ENCODE results near the gene RAD51.

The RAD51 gene

GRCh38 chr15:40755812-40756208 lies 60.8 kb downstream of the RAD51 start:
- TF ChIP-seq MYC (IDR thresholded peaks at IDR 0.05; ENCODE audit: low read depth, low read length): no peak
- no peak for TF ChIP-seq CTCF (IDR thresholded peaks at IDR 0.05; ENCODE audit: low read depth, low read length)
- TF ChIP-seq MAX (IDR thresholded peaks at IDR 0.05; ENCODE audit: low read depth, low read length): no peak
- TF ChIP-seq POLR2A (IDR thresholded peaks at IDR 0.05; ENCODE audit: extremely low read depth, insufficient read length): no peak

GRCh38 chr15:40756938-40757337 lies 62.0 kb downstream of the RAD51 start:
- no peak for TF ChIP-seq CTCF (IDR thresholded peaks at IDR 0.05; ENCODE audit: low read depth, low read length)
- no peak for TF ChIP-seq POLR2A (IDR thresholded peaks at IDR 0.05; ENCODE audit: extremely low read depth, insufficient read length)
- peak; percentile 86 for TF ChIP-seq MAX (IDR thresholded peaks at IDR 0.05; ENCODE audit: low read depth, low read length)
- TF ChIP-seq MYC (IDR thresholded peaks at IDR 0.05; ENCODE audit: low read depth, low read length): peak; percentile 77
- H3K4me3 ChIP-seq (ENCODE audit: low read depth, low read length): no peak overlapping the region
- peak; percentile 48 for DNase-seq (ENCODE audit: low read depth)

More at GRCh38 chr15:40755812-40756208, 60.8 kb downstream of the RAD51 start:
- H3K4me3 ChIP-seq (ENCODE audit: low read depth, low read length): peak overlapping the region; percentile 63
- DNase-seq (ENCODE audit: low read depth): peak; percentile 47

- DNase-seq (ENCODE audit: low read depth): no peak
- no peak overlapping the region for H3K4me3 ChIP-seq (ENCODE audit: low read depth, low read length)
- TF ChIP-seq MAX (IDR thresholded peaks at IDR 0.05; ENCODE audit: low read depth, low read length) (no peak), POLR2A (IDR thresholded peaks at IDR 0.05; ENCODE audit: extremely low read depth, insufficient read length) (no peak), MYC (IDR thresholded peaks at IDR 0.05; ENCODE audit: low read depth, low read length) (no peak), CTCF (IDR thresholded peaks at IDR 0.05; ENCODE audit: low read depth, low read length) (no peak)
Measured at GRCh38 chr15:40759961-40760360, 65.0 kb downstream of the RAD51 start.

GRCh38 chr15:40762919-40763800 lies 68.2 kb downstream of the RAD51 start:
- H3K4me3 ChIP-seq (ENCODE audit: low read depth, low read length): peak overlapping the region; percentile 63
- TF ChIP-seq MYC (IDR thresholded peaks at IDR 0.05; ENCODE audit: low read depth, low read length) (no peak), CTCF (IDR thresholded peaks at IDR 0.05; ENCODE audit: low read depth, low read length) (no peak), POLR2A (IDR thresholded peaks at IDR 0.05; ENCODE audit: extremely low read depth, insufficient read length) (no peak), MAX (IDR thresholded peaks at IDR 0.05; ENCODE audit: low read depth, low read length) (no peak)
- DNase-seq (ENCODE audit: low read depth): no peak

GRCh38 chr15:40763801-40764628 lies 69.0 kb downstream of the RAD51 start, which contains the start of gene GCHFR:
Gene GCHFR (plus strand): TSS chr15:40764068. CDS start chr15:40764181, 113 bp downstream.
- DNase-seq (ENCODE audit: low read depth): peak; percentile 80
- peak within 1 kb of the TSS; percentile 63 for H3K4me3 ChIP-seq (ENCODE audit: low read depth, low read length)
- TF ChIP-seq MYC (IDR thresholded peaks at IDR 0.05; ENCODE audit: low read depth, low read length) (peak; percentile 24; the same call in 1 of the 2 replicates), POLR2A (IDR thresholded peaks at IDR 0.05; ENCODE audit: extremely low read depth, insufficient read length) (peak; percentile 76), CTCF (IDR thresholded peaks at IDR 0.05; ENCODE audit: low read depth, low read length) (peak; percentile 18), MAX (IDR thresholded peaks at IDR 0.05; ENCODE audit: low read depth, low read length) (no peak)
